ENCODE measurements around the gene KISS1R. TPM values are rescaled to one million over a fixed set of nuclear protein-coding genes. Genes with fewer than 3 reads are reported as not detected.
"Not testable (repeated sequence)": the region's sequence is repeated elsewhere in the genome, so short reads cannot be mapped to it uniquely, and the experiment has no call there.

KISS1R gene
- total RNA-seq, 1 donor from 2014 or later = not detected

- DNase-seq (ENCODE audit: low spot score) = no peak
These were observed 35.6 kb upstream of the KISS1R start for GRCh38 chr19:881385-882071.

- no peak for DNase-seq (ENCODE audit: low spot score)
These were observed 34.1 kb upstream of the KISS1R start for GRCh38 chr19:882871-883497.

- no peak for DNase-seq (ENCODE audit: low spot score)
These were observed 33.4 kb upstream of the KISS1R start for GRCh38 chr19:883661-884211.

GRCh38 chr19:884420-885211, 32.5 kb upstream of the KISS1R start:
- no peak for DNase-seq (ENCODE audit: low spot score)

- DNase-seq (ENCODE audit: low spot score) = no peak
These were observed 31.5 kb upstream of the KISS1R start for GRCh38 chr19:885536-886224.

GRCh38 chr19:887072-887471, 30.1 kb upstream of the KISS1R start:
- DNase-seq (ENCODE audit: low spot score) = no peak

GRCh38 chr19:887599-887998, 29.5 kb upstream of the KISS1R start:
- DNase-seq (ENCODE audit: low spot score) = no peak

- DNase-seq (ENCODE audit: low spot score) = no peak
These were observed 28.4 kb upstream of the KISS1R start for GRCh38 chr19:888581-889385.

- DNase-seq (ENCODE audit: low spot score) = no peak
These were observed 27.4 kb upstream of the KISS1R start for GRCh38 chr19:889662-890295.

- DNase-seq (ENCODE audit: low spot score) = no peak
These were observed 26.3 kb upstream of the KISS1R start for GRCh38 chr19:890831-891230.

GRCh38 chr19:891421-892200, 25.5 kb upstream of the KISS1R start:
- DNase-seq (ENCODE audit: low spot score) = not testable (repeated sequence)

- DNase-seq (ENCODE audit: low spot score) = no peak
These were observed 24.8 kb upstream of the KISS1R start for GRCh38 chr19:892243-892893.

- DNase-seq (ENCODE audit: low spot score) = peak; percentile 93
These were observed 24.0 kb upstream of the KISS1R start, which contains the start of the genes MED16 and RNU6-9 for GRCh38 chr19:892894-893689. MED16 (minus strand) TSS chr19:893187; CDS start chr19:891131, 2,056 bp downstream. RNU6-9 (plus strand) TSS chr19:893484.

- DNase-seq (ENCODE audit: low spot score) = no peak
These were observed 20.7 kb upstream of the KISS1R start for GRCh38 chr19:896434-896833.

- DNase-seq (ENCODE audit: low spot score) = no peak
These were observed 20.1 kb upstream of the KISS1R start for GRCh38 chr19:896999-897398.

GRCh38 chr19:897442-898039, 19.6 kb upstream of the KISS1R start:
- DNase-seq (ENCODE audit: low spot score) = no peak

- no peak for DNase-seq (ENCODE audit: low spot score)
These were observed 18.5 kb upstream of the KISS1R start for GRCh38 chr19:898663-899062.
